Measurements from ENCODE around the gene KIF26A. TPM values are rescaled to one million over a fixed set of nuclear protein-coding genes. Genes with fewer than 3 reads are reported as not detected.

Gene KIF26A
- polyA plus RNA-seq, 1 donor from 2014 or later = 11.2 TPM

- Histone ChIP-seq H3K9me3 (ENCODE audit: low read length) (no peaks in the 10 kb centered on the region), H4K20me1 (ENCODE audit: insufficient read depth) (no peaks in the 10 kb centered on the region), H3K9ac (ENCODE audit: low read length) (no peak overlapping the region), H3K36me3 (ENCODE audit: insufficient read depth, low read length) (no peaks in the 10 kb centered on the region), H3F3A (ENCODE audit: insufficient read depth, low read length, poor library complexity, severe bottlenecking) (no peaks in the 10 kb centered on the region), H3K4me2 (ENCODE audit: low read length) (no peak overlapping the region), H3K4me3 (ENCODE audit: low read length) (no peak overlapping the region), H3K79me2 (replicated peaks; ENCODE audit: insufficient read depth, low read length) (no peaks in the 10 kb centered on the region), H3K9me2 (ENCODE audit: insufficient read depth, low read length) (no peaks in the 10 kb centered on the region), H3K27me3 (ENCODE audit: insufficient read depth, low read depth, low read length) (no peaks in the 10 kb centered on the region), H3K27ac (ENCODE audit: low read length) (no peak overlapping the region), H2AFZ (ENCODE audit: low read depth, low read length) (no peak overlapping the region)
- TF ChIP-seq MXI1 (conservative IDR thresholded peaks at IDR 0.05; ENCODE audit: poor library complexity, severe bottlenecking) = no peak
- TF ChIP-seq CTCF (IDR thresholded peaks at IDR 0.05; ENCODE audit: poor library complexity, severe bottlenecking) = no peak
- no peak for TF ChIP-seq TAF1 (IDR thresholded peaks at IDR 0.05; ENCODE audit: low read depth)
- no peak for TF ChIP-seq EP300 (conservative IDR thresholded peaks at IDR 0.05; ENCODE audit: poor library complexity, severe bottlenecking)
- TF ChIP-seq SMC3 (conservative IDR thresholded peaks at IDR 0.05; ENCODE audit: poor library complexity) = no peak
- no peak for TF ChIP-seq RAD21 (conservative IDR thresholded peaks at IDR 0.05)
- no peak for TF ChIP-seq EZH2 (IDR thresholded peaks at IDR 0.05; ENCODE audit: borderline replicate concordance, insufficient read depth, low read length, poor library complexity, severe bottlenecking)
- no peak for TF ChIP-seq POLR2AphosphoS5 (IDR thresholded peaks at IDR 0.05)
- no peak for TF ChIP-seq REST (IDR thresholded peaks at IDR 0.05; ENCODE audit: borderline replicate concordance)
These were observed 34.8 kb upstream of the KIF26A start for GRCh38 chr14:104103446-104104075.

DNA sequence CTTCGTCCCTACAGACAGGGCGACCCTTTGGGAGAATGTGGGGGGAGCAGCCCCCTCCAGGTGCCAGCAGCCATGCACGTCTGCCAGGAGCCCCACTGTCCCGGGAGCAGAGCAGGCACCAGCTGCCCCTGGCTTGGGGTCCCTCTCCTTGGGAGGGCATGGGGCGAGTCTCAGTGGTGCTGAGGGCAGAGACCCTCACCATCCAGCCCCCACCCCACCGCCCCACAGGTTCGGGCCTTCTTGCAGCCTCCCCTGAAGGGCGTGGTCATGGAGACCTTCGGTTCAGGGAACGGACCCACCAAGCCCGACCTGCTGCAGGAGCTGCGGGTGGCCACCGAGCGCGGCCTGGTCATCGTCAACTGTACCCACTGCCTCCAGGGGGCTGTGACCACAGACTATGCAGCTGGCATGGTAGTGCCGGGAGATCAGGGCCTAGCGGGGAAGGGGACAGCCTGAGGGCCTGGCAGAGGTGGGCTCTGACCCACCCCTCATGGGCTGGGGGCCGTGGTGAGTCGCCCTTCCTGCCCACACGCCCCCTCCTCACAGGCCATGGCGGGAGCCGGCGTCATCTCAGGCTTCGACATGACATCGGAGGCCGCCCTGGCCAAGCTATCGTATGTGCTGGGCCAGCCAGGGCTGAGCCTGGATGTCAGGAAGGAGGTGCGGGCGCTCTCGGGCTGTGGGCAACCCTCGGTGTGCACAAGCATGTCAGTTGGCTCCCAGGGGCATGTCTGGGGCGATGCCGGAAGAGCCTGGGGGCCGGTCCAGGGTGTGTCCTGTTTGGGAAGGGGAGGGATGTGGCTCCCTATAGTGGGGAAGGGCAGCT is 34.1 kb upstream of the KIF26A start:
- no peaks in the 10 kb centered on the region for H3K9me2 ChIP-seq (ENCODE audit: insufficient read depth, low read length)
- no peaks in the 10 kb centered on the region for H3K36me3 ChIP-seq (ENCODE audit: insufficient read depth, low read length)
- no peak overlapping the region for H3K9ac ChIP-seq (ENCODE audit: low read length)
- H3K4me2 ChIP-seq (ENCODE audit: low read length) = no peak overlapping the region
- TF ChIP-seq TAF1 (IDR thresholded peaks at IDR 0.05; ENCODE audit: low read depth) (no peak), EZH2 (IDR thresholded peaks at IDR 0.05; ENCODE audit: borderline replicate concordance, insufficient read depth, low read length, poor library complexity, severe bottlenecking) (no peak)
- no peaks in the 10 kb centered on the region for H3K27me3 ChIP-seq (ENCODE audit: insufficient read depth, low read depth, low read length)
- H3K9me3 ChIP-seq (ENCODE audit: low read length) = no peaks in the 10 kb centered on the region
- no peak overlapping the region for H2AFZ ChIP-seq (ENCODE audit: low read depth, low read length)
- H4K20me1 ChIP-seq (ENCODE audit: insufficient read depth) = no peaks in the 10 kb centered on the region
- H3K27ac ChIP-seq (ENCODE audit: low read length) = no peak overlapping the region
- H3K4me3 ChIP-seq (ENCODE audit: low read length) = no peak overlapping the region
- no peaks in the 10 kb centered on the region for H3F3A ChIP-seq (ENCODE audit: insufficient read depth, low read length, poor library complexity, severe bottlenecking)
- no peaks in the 10 kb centered on the region for H3K79me2 ChIP-seq (replicated peaks; ENCODE audit: insufficient read depth, low read length)
